B cell (primary cell): ENCODE measurements around the gene NFATC2. TPM values are rescaled to one million over a fixed set of nuclear protein-coding genes. Genes with fewer than 3 reads are reported as not detected.
"Not testable (repeated sequence)": the region's sequence is repeated elsewhere in the genome, so short reads cannot be mapped to it uniquely, and the experiment has no call there.

Experiments
- ATAC-seq: fragments of 200-7000 bp; cut with Tn5 transposase; one replicate; pipeline ENCODE4 v1.10.0; 2021; ENCODE audit warnings: low read depth, mild to moderate bottlenecking, moderate number of reproducible peaks, moderate library complexity
- CTCF ChIA-PET: fragments of 350-600 bp; sonication (Branson Sonifier 250); formaldehyde crosslinking; loops from one replicate; lab custom pipeline; 2021; ENCODE audit warnings: antibody characterized with exemption, inconsistent platforms; lab: Charles Lee
- POLR2A ChIA-PET: fragments of 350-600 bp; sonication (Branson Sonifier 250); formaldehyde crosslinking; loops from one replicate; lab custom pipeline; 2021; ENCODE audit warnings: antibody characterized with exemption; lab: Charles Lee
- DNase-seq: peaks from one replicate; pipeline ENCODE4 v3.0.0; 2013
- H2AFZ ChIP-seq: 2 replicates; pipeline ENCODE4 v1.6.1; 2012; ENCODE audit warnings: mild to moderate bottlenecking, low read depth, low read length; ENCODE audit not compliant: insufficient read depth, poor library complexity, severe bottlenecking
- H3K27ac ChIP-seq, 2 donors: 1 replicate in 1 of 2; 2 replicates in 1 of 2; pipeline ENCODE4 v1.5.1; 2012 to 2013; ENCODE audit warnings: low read length in 2 of 2, mild to moderate bottlenecking in 2 of 2, moderate library complexity in 1 of 2
- H3K27me3 ChIP-seq, 4 experiments: fragments of 200-600 bp in 1 of 4; sonication (generic) in 1 of 4; replicated peaks in 1 of 4; 1 replicate in 2 of 4; 2 replicates in 2 of 4; pipeline versions ENCODE4 v1.6.1 to v1.7.0; 2013 to 2016; ENCODE audit warnings: low read length in 3 of 4, mild to moderate bottlenecking in 2 of 4, mixed read lengths in 1 of 4, moderate library complexity in 1 of 4; ENCODE audit not compliant: insufficient read depth in 4 of 4, control insufficient read depth in 3 of 4; ENCODE audit errors: control extremely low read depth in 1 of 4
- H3K36me3 ChIP-seq, 2 experiments: replicated peaks in 1 of 2; 1 replicate in 1 of 2; 2 replicates in 1 of 2; pipeline versions ENCODE4 v1.6.1 to v1.7.1; 2013; ENCODE audit warnings: low read length in 1 of 2; ENCODE audit not compliant: insufficient read depth in 2 of 2, control insufficient read depth in 1 of 2; ENCODE audit errors: control extremely low read depth in 1 of 2, extremely low read depth in 1 of 2
- H3K4me1 ChIP-seq, 2 donors: fragments of 200-600 bp in 1 of 2; sonication (generic) in 1 of 2; 1 replicate in 1 of 2; 2 replicates in 1 of 2; pipeline versions ENCODE4 v1.5.1 to v1.6.1; 2013 to 2017; ENCODE audit warnings: low read length in 2 of 2; ENCODE audit not compliant: control insufficient read depth in 2 of 2, insufficient read depth in 2 of 2
- H3K4me2 ChIP-seq: replicated peaks from 2 replicates; pipeline ENCODE3; 2012; ENCODE audit warnings: mild to moderate bottlenecking, low read depth, low read length; ENCODE audit not compliant: poor library complexity, severe bottlenecking
- H3K4me3 ChIP-seq, 5 experiments: fragments of 200-600 bp in 1 of 5; sonication (generic) in 1 of 5; 1 replicate in 3 of 5; 2 replicates in 2 of 5; pipeline versions ENCODE4 v1.5.1 to v1.7.0; 2011 to 2016; ENCODE audit warnings: low read length in 4 of 5, mild to moderate bottlenecking in 4 of 5, low read depth in 2 of 5, control low read depth in 1 of 5, moderate library complexity in 1 of 5; ENCODE audit not compliant: insufficient read depth in 1 of 5; ENCODE audit errors: control extremely low read depth in 1 of 5, extremely low read depth in 1 of 5
- H3K79me2 ChIP-seq: fragments of 200-600 bp; sonication (generic); one replicate; pipeline ENCODE4 v1.6.0; 2016; ENCODE audit warnings: low read length; ENCODE audit not compliant: control insufficient read depth, insufficient read depth
- H3K9ac ChIP-seq: fragments of 200-600 bp; sonication (generic); 2 replicates; pipeline ENCODE4 v1.6.1; 2017; ENCODE audit warnings: mild to moderate bottlenecking, low read length, moderate library complexity
- H3K9me3 ChIP-seq, 3 donors: one replicate each; pipeline versions ENCODE4 v1.6.1 to v1.7.1; 2013; ENCODE audit warnings: low read length in 2 of 3; ENCODE audit not compliant: control insufficient read depth in 2 of 3, insufficient read depth in 1 of 3; ENCODE audit errors: control extremely low read depth in 1 of 3
- H4K20me1 ChIP-seq: 2 replicates; pipeline ENCODE4 v1.6.0; 2012; ENCODE audit warnings: mild to moderate bottlenecking, low read length; ENCODE audit not compliant: insufficient read depth, control insufficient read depth, poor library complexity, severe bottlenecking
- H3K27ac Mint-ChIP-seq: one replicate; pipeline ENCODE4 v1.8.0; 2021; ENCODE audit warnings: mixed read lengths
- H3K27me3 Mint-ChIP-seq: one replicate; pipeline ENCODE4 v1.8.0; 2021; ENCODE audit warnings: mixed read lengths
- H3K4me1 Mint-ChIP-seq: one replicate; pipeline ENCODE4 v1.8.0; 2021; ENCODE audit warnings: mixed read lengths
- H3K4me3 Mint-ChIP-seq: one replicate; pipeline ENCODE4 v1.8.0; 2021; ENCODE audit warnings: mixed read lengths
- H3K9me3 Mint-ChIP-seq: one replicate; pipeline ENCODE4 v1.8.0; 2022; ENCODE audit warnings: mixed read lengths; ENCODE audit not compliant: insufficient read depth
- EZH2 ChIP-seq: IDR thresholded peaks from 2 replicates; pipeline ENCODE4 v1.6.1; 2012; ENCODE audit warnings: borderline replicate concordance, low read depth, mild to moderate bottlenecking, moderate library complexity, low read length; ENCODE audit not compliant: insufficient read depth, poor library complexity, severe bottlenecking
- WGBS: methylation state at CpG from one replicate; pipeline ENCODE4 v1.1.5; 2013; ENCODE audit warnings: missing lambda C conversion rate; ENCODE audit not compliant: insufficient coverage; 5-methylcytosine and 5-hydroxymethylcytosine counted together
- intact Hi-C: fragments of 100-400 bp; cut with micrococcal nuclease; formaldehyde crosslinking; loops from one replicate; pipeline ENCODE4 v1.10.0; 2022
- polyA plus RNA-seq: library from polyadenylated mRNA; depleted of rRNA; stranded (reverse); fragments of >200 nt; gene quantifications from 2 replicates; pipeline ENCODE4 v1.2.3, GENCODE V29; 2012
- total RNA-seq, 2 donors: library from RNA; stranded (reverse); fragments of 120-200 nt in 1 of 2; gene quantifications; 1 replicate in 1 of 2; 2 replicates in 1 of 2; pipeline versions ENCODE4 v1.2.3 to v1.2.4, GENCODE V29; 2013 to 2022
- TF ChIP-seq, protein P1 (sequence below): fragments of 200-600 bp; IDR thresholded peaks from one replicate; pipeline ENCODE4 v1.8.0; 2022; ENCODE audit warnings: antibody characterized with exemption, mild to moderate bottlenecking

The NFATC2 gene
- total and polyA plus RNA-seq, 2 donors (not counting 1 experiment from before 2014, with no cell fraction given), result 10.1 to 38.0 TPM

DNA sequence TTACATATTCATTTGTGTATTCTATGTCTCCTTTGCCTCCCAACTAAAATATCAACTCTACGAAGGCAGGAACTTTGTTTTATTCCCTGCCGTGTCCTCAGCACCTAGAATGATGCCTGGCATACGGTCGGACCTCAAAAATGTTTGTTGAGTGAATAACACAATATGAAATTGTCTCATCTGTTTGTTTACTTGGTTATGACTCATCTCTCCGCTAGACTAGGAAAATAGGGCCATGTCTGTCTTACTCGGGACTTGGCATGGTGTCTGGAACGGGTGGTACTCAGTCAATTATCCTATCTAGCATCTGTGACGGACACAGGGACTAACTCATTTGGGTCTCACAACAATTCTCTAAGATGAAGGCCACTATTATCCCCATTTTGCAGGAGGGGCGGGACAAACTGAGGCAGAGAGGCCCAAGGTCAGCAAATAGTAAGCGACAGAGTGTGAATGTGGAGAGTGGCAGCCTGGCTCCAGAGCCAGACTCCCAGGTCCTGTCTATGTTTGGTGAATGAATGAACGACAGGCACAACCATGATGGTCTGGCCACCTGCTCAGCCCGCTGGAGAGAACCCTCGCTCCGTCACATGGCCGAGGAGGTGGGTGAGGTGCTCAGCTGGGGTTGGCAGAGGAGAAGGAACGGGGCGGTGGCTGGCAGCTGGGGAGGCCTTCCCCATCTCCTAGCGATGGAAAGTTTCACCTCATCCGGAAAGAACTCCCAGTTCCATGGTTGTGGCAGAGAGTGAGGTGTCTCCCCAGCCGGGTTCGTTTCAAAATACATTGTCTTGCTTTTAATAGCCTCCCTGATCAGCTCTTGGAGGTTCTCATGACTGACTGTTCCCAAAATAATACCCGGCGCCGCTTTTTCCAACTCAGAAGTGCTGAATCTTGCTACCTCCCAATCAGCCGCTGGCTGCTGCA, 27.6 kb upstream of the NFATC2 start:
- POLR2A ChIA-PET, result no interaction called here
- CTCF ChIA-PET, result interaction anchor here (1.7 kb wide), 1 partner anchor 25 kb away, joined by 8 read pairs; no protein-coding TSS in a partner anchor

DNA sequence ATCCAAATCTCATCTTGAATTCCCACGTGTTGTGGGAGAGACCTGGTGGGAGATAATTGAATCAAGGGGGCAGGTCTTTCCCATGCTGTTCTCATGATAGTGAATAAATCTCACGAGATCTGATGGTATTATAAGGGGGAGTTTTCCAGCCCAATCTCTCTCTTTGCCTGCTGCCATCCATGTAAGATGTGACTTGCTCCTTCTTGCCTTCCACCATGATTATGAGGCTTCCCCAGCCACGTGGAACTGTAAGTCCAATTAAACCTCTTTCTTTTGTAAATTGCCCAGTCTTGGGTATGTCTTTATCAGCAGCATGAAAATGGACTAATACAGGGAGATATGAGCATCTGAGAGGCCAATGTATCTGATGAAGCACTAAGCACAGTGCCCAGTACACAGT, 26.0 kb upstream of the NFATC2 start:
- H3K27ac Mint-ChIP-seq, POLR2A ChIA-PET, ATAC-seq, H3K9ac ChIP-seq, H3K79me2 ChIP-seq, H3K9me3 Mint-ChIP-seq, H3K36me3 ChIP-seq, DNase-seq, H3K4me3 ChIP-seq, H3K4me1 Mint-ChIP-seq, H3K9me3 ChIP-seq, H4K20me1 ChIP-seq, H2AFZ ChIP-seq, H3K27ac ChIP-seq, H3K4me3 Mint-ChIP-seq, H3K4me1 ChIP-seq, intact Hi-C loops, H3K4me2 ChIP-seq: not testable (repeated sequence)
- peaks cover 0 to 24% (median 9%) of the 10 kb centered on the region in 4 experiments for H3K27me3 ChIP-seq
- CTCF ChIA-PET, result interaction anchor here (1.0 to 2.1 kb wide), 2 partner anchors 182 to 196 kb away, joined by 3 to 7 read pairs; no protein-coding TSS in a partner anchor
- 80% methylated on average over 1 of the region's 3 CpGs for WGBS
- peaks cover 38% of the 10 kb centered on the region for H3K27me3 Mint-ChIP-seq

More for the DNA sequence above, 27.6 kb upstream of the NFATC2 start:
- no peak for TF ChIP-seq EZH2
- TF ChIP-seq, protein P1, sequence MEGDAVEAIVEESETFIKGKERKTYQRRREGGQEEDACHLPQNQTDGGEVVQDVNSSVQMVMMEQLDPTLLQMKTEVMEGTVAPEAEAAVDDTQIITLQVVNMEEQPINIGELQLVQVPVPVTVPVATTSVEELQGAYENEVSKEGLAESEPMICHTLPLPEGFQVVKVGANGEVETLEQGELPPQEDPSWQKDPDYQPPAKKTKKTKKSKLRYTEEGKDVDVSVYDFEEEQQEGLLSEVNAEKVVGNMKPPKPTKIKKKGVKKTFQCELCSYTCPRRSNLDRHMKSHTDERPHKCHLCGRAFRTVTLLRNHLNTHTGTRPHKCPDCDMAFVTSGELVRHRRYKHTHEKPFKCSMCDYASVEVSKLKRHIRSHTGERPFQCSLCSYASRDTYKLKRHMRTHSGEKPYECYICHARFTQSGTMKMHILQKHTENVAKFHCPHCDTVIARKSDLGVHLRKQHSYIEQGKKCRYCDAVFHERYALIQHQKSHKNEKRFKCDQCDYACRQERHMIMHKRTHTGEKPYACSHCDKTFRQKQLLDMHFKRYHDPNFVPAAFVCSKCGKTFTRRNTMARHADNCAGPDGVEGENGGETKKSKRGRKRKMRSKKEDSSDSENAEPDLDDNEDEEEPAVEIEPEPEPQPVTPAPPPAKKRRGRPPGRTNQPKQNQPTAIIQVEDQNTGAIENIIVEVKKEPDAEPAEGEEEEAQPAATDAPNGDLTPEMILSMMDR, result no peak
- no peak overlapping the region for H3K9ac ChIP-seq
- H3K4me2 ChIP-seq, result no peak overlapping the region
- Mint-ChIP-seq H3K27me3 (peaks cover 30% of the 10 kb centered on the region), H3K4me1 (no peaks in the 10 kb centered on the region), H3K9me3 (peaks cover 7% of the 10 kb centered on the region), H3K4me3 (no peak overlapping the region), H3K27ac (no peak overlapping the region)
- peaks cover 0 to 7% (median 0%) of the 10 kb centered on the region in 3 donors for H3K9me3 ChIP-seq
- no peak overlapping the region for H3K4me3 ChIP-seq
- intact Hi-C loops, result no loop called here
- DNase-seq (no peak), ATAC-seq (no peak)
- H3K4me1 ChIP-seq, result no peaks in the 10 kb centered on the region
- no peak overlapping the region for H2AFZ ChIP-seq
- H3K36me3 ChIP-seq, result no peaks in the 10 kb centered on the region
- H3K27ac ChIP-seq, result no peak overlapping the region
- no peaks in the 10 kb centered on the region for H4K20me1 ChIP-seq
- H3K27me3 ChIP-seq, result peaks cover 0 to 16% (median 2%) of the 10 kb centered on the region in 4 experiments
- H3K79me2 ChIP-seq, result no peaks in the 10 kb centered on the region
- 94% methylated on average over 20 of the region's 25 CpGs for WGBS
